Subcutaneous adipose tissue (tissue), 4 donors: ENCODE measurements around the gene SCUBE3. TPM values are rescaled to one million over a fixed set of nuclear protein-coding genes. Genes with fewer than 3 reads are reported as not detected.

Source experiments
- CTCF ChIP-seq: fragments of 450-650 bp; IDR thresholded peaks from one replicate; pipeline ENCODE4 v1.5.1; 2016; ENCODE audit warnings: low read depth, mild to moderate bottlenecking, control low read depth, antibody characterized with exemption, moderate library complexity
- total RNA-seq, 4 donors: library from RNA; depleted of rRNA; stranded (reverse); fragments of >200 nt; gene quantifications; one replicate each; pipeline ENCODE4 v1.1.0, GENCODE V29; 2016

The SCUBE3 gene
- total RNA-seq, 4 donors from 2014 or later = 0.19 to 0.34 (median 0.22) TPM; not detected in 1

- TF ChIP-seq CTCF = no peak
Observed at GRCh38 chr6:35298625-35299140, 84.9 kb downstream of the SCUBE3 start.

GRCh38 chr6:35299674-35300073, 85.9 kb downstream of the SCUBE3 start:
- no peak for TF ChIP-seq CTCF

- TF ChIP-seq CTCF = no peak
Observed at GRCh38 chr6:35300848-35301247, 87.1 kb downstream of the SCUBE3 start.

Other genes with a start within 250 kb of the SCUBE3 start
- not detected for gene TCP11, start 72.6 kb upstream of the SCUBE3 start, total RNA-seq
- gene ZNF76, start 45.8 kb downstream of the SCUBE3 start, total RNA-seq = 10 to 100 TPM; 24.5 to 33.0 (median 26.5) TPM
- 10 to 100 TPM in 1 of 4 donors, 1 to 10 TPM in 3; 1.9 to 13.6 (median 5.0) TPM for gene DEF6, start 83.9 kb downstream of the SCUBE3 start, total RNA-seq
- gene PPARD, start 128.6 kb downstream of the SCUBE3 start, total RNA-seq = 10 to 100 TPM in 1 of 4 donors, 1 to 10 TPM in 3; 6.1 to 17.3 (median 7.0) TPM
- gene FANCE, start 238.4 kb downstream of the SCUBE3 start, total RNA-seq = 10 to 100 TPM in 2 of 4 donors, 1 to 10 TPM in 2; 2.6 to 15.3 (median 9.9) TPM